ENCODE data around the gene MARS1.

- no peak for TF ChIP-seq CTCF (tag by site-specific recombination; IDR thresholded peaks at IDR 0.05)
- no peak for TF ChIP-seq ZNF549 (tag by site-specific recombination; IDR thresholded peaks at IDR 0.05)
- TF ChIP-seq ZNF138 (tag by site-specific recombination; IDR thresholded peaks at IDR 0.05; ENCODE audit: borderline replicate concordance), result no peak
- no peak for TF ChIP-seq SALL2 (tag by site-specific recombination; IDR thresholded peaks at IDR 0.05; ENCODE audit: borderline replicate concordance)
- no peak for TF ChIP-seq ZNF26 (tag by site-specific recombination; IDR thresholded peaks at IDR 0.05)
- TF ChIP-seq YY1 (tag by site-specific recombination; IDR thresholded peaks at IDR 0.05), result no peak
- no peak for TF ChIP-seq ZNF837 (tag by site-specific recombination; IDR thresholded peaks at IDR 0.05)
- no peak for TF ChIP-seq ZBTB10 (tag by site-specific recombination; IDR thresholded peaks at IDR 0.05)
- no peak for TF ChIP-seq ZBTB21 (tag by site-specific recombination; IDR thresholded peaks at IDR 0.05)
- no peak for TF ChIP-seq ZNF416 (tag by site-specific recombination; IDR thresholded peaks at IDR 0.05)
- TF ChIP-seq MYNN (tag by site-specific recombination; IDR thresholded peaks at IDR 0.05; ENCODE audit: borderline replicate concordance), result no peak
- TF ChIP-seq ATF2 (tag by site-specific recombination; IDR thresholded peaks at IDR 0.05; ENCODE audit: low read depth), result no peak
These were observed 31.3 kb downstream of the MARS1 start for GRCh38 chr12:57518920-57519795.
